Transverse colon (tissue), 4 donors: ENCODE measurements around the gene LDB2.

Experiments used
- EP300 ChIP-seq: sonication (generic); formaldehyde crosslinking; IDR thresholded peaks from one replicate; pipeline ENCODE4 v1.6.1; 2017; ENCODE audit warnings: antibody characterized with exemption, low read depth
- POLR2A ChIP-seq: fragments of 450-650 bp; IDR thresholded peaks from one replicate; pipeline ENCODE4 v1.6.1; 2016; ENCODE audit warnings: antibody characterized with exemption, mild to moderate bottlenecking, moderate library complexity
- POLR2AphosphoS5 ChIP-seq, 3 donors: sonication (generic); formaldehyde crosslinking; IDR thresholded peaks; one replicate each; pipeline ENCODE4 v1.6.1; 2016; ENCODE audit warnings: antibody characterized with exemption in 3 of 3
- TF ChIP-seq, protein P1 (sequence below), 5 experiments: fragments of 200-600 bp in 3 of 5; fragments of 450-650 bp in 2 of 5; sonication (generic) in 3 of 5; IDR thresholded peaks; 1 replicate in 2 of 5; 2 replicates in 3 of 5; pipeline ENCODE4 v1.5.1; 2016 to 2017; ENCODE audit warnings: antibody characterized with exemption in 5 of 5, inconsistent platforms in 3 of 5, mild to moderate bottlenecking in 2 of 5, moderate library complexity in 1 of 5

DNA sequence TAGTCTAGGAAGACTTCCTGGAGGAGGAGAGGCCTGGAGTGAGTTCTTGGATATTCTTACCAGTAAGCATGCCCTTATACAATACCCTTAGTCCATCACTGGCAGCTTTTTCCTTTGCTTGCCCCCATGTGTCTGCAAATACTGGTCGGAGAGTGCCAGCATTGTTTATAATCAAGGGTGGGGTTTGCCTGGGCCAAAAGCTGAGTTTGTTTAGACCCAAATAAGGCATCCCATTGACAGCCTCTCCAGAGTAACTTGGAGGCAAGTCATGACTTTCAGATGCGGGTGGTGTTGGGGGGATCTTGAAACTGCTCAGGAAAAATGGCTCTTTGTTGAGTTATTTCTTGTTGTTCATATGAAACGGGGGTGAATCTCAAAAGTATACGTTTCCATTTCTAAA is 413.7 kb downstream of the LDB2 start:
- TF ChIP-seq, protein P1, sequence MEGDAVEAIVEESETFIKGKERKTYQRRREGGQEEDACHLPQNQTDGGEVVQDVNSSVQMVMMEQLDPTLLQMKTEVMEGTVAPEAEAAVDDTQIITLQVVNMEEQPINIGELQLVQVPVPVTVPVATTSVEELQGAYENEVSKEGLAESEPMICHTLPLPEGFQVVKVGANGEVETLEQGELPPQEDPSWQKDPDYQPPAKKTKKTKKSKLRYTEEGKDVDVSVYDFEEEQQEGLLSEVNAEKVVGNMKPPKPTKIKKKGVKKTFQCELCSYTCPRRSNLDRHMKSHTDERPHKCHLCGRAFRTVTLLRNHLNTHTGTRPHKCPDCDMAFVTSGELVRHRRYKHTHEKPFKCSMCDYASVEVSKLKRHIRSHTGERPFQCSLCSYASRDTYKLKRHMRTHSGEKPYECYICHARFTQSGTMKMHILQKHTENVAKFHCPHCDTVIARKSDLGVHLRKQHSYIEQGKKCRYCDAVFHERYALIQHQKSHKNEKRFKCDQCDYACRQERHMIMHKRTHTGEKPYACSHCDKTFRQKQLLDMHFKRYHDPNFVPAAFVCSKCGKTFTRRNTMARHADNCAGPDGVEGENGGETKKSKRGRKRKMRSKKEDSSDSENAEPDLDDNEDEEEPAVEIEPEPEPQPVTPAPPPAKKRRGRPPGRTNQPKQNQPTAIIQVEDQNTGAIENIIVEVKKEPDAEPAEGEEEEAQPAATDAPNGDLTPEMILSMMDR (IDR thresholded peaks at IDR 0.05) = no peak
- TF ChIP-seq EP300 = no peak
- no peak for TF ChIP-seq POLR2A
- no peak for TF ChIP-seq POLR2AphosphoS5 (IDR thresholded peaks at IDR 0.05)
